Peyer's patch (tissue), 4 donors: Measurements from ENCODE around the gene CENPO. TPM values are rescaled to one million over a fixed set of nuclear protein-coding genes. Genes with fewer than 3 reads are reported as not detected.

Experiments used
- DNase-seq, 3 donors: peaks; one replicate each; pipeline ENCODE4 v3.0.0-alpha.2; 2017 to 2019
- H3K27ac ChIP-seq, 4 donors: fragments of 200-600 bp; sonication (generic); one replicate each; pipeline ENCODE4 v1.5.1; 2016 to 2019
- H3K27me3 ChIP-seq, 2 donors: fragments of 200-600 bp; sonication (generic); one replicate each; pipeline ENCODE4 v1.5.1; 2019
- H3K36me3 ChIP-seq, 3 donors: fragments of 200-600 bp; sonication (generic); one replicate each; pipeline ENCODE4 v1.5.1; 2016 to 2019
- H3K4me1 ChIP-seq, 4 donors: fragments of 200-600 bp; sonication (generic); one replicate each; pipeline ENCODE4 v1.5.1; 2016 to 2019
- H3K4me3 ChIP-seq, 4 donors: fragments of 200-600 bp; sonication (generic); 1 replicate in 3 of 4; 2 replicates in 1 of 4; pipeline ENCODE4 v1.5.1; 2016 to 2019; ENCODE audit warnings: mild to moderate bottlenecking in 1 of 4
- H3K9me3 ChIP-seq, 4 donors: fragments of 200-600 bp; sonication (generic); one replicate each; pipeline ENCODE4 v1.5.1; 2016 to 2019; ENCODE audit warnings: mild to moderate bottlenecking in 1 of 4
- POLR2A ChIP-seq, 2 donors: fragments of 450-650 bp; IDR thresholded peaks; one replicate each; pipeline ENCODE4 v1.5.1; 2017; ENCODE audit warnings: antibody characterized with exemption in 2 of 2, mild to moderate bottlenecking in 2 of 2, moderate library complexity in 2 of 2
- total RNA-seq, 4 donors: library from RNA; depleted of rRNA; stranded (reverse); fragments of >200 nt; gene quantifications; one replicate each; pipeline ENCODE4 v1.1.0, GENCODE V29; 2016
- TF ChIP-seq, protein P1 (sequence below), 6 experiments: fragments of 450-650 bp in 4 of 6; fragments of 200-600 bp in 2 of 6; sonication (generic) in 1 of 6; IDR thresholded peaks; one replicate each; pipeline ENCODE4 v1.5.1; 2017 to 2019; ENCODE audit warnings: antibody characterized with exemption in 6 of 6, mild to moderate bottlenecking in 3 of 6, moderate library complexity in 1 of 6

CENPO gene
- total RNA-seq, 4 donors from 2014 or later = 8.5 to 10.7 (median 10.0) TPM

DNA sequence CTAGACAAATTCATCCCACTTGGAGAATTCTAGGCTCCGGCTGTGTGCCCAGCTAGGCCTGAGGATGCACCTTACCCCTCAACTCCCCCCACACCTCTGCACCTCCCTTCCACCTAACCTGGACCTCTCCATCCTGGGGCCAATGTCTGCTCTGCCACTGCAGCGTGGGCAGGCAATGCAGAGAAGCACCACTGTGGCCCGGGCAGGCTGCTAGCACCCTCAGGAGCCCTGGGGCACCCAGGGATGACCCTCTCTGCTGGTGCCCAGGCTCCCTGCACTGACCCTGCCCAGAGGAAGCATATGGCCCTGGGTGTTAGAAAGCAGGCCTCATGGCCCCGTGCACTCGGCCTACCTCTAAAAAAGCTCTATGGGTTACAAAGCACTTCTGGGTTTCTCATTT is 77.2 kb downstream of the CENPO start:
- Histone ChIP-seq H3K27me3 (no peaks in the 10 kb centered on the region), H3K27ac (no peak overlapping the region), H3K4me3 (no peak overlapping the region), H3K36me3 (no peaks in the 10 kb centered on the region), H3K9me3 (no peaks in the 10 kb centered on the region), H3K4me1 (no peaks in the 10 kb centered on the region)
- DNase-seq = peak in 1 of 3 donors; percentile 34
- TF ChIP-seq, protein P1, sequence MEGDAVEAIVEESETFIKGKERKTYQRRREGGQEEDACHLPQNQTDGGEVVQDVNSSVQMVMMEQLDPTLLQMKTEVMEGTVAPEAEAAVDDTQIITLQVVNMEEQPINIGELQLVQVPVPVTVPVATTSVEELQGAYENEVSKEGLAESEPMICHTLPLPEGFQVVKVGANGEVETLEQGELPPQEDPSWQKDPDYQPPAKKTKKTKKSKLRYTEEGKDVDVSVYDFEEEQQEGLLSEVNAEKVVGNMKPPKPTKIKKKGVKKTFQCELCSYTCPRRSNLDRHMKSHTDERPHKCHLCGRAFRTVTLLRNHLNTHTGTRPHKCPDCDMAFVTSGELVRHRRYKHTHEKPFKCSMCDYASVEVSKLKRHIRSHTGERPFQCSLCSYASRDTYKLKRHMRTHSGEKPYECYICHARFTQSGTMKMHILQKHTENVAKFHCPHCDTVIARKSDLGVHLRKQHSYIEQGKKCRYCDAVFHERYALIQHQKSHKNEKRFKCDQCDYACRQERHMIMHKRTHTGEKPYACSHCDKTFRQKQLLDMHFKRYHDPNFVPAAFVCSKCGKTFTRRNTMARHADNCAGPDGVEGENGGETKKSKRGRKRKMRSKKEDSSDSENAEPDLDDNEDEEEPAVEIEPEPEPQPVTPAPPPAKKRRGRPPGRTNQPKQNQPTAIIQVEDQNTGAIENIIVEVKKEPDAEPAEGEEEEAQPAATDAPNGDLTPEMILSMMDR (IDR thresholded peaks at IDR 0.05) = no peak
- TF ChIP-seq POLR2A (IDR thresholded peaks at IDR 0.05) = no peak

DNA sequence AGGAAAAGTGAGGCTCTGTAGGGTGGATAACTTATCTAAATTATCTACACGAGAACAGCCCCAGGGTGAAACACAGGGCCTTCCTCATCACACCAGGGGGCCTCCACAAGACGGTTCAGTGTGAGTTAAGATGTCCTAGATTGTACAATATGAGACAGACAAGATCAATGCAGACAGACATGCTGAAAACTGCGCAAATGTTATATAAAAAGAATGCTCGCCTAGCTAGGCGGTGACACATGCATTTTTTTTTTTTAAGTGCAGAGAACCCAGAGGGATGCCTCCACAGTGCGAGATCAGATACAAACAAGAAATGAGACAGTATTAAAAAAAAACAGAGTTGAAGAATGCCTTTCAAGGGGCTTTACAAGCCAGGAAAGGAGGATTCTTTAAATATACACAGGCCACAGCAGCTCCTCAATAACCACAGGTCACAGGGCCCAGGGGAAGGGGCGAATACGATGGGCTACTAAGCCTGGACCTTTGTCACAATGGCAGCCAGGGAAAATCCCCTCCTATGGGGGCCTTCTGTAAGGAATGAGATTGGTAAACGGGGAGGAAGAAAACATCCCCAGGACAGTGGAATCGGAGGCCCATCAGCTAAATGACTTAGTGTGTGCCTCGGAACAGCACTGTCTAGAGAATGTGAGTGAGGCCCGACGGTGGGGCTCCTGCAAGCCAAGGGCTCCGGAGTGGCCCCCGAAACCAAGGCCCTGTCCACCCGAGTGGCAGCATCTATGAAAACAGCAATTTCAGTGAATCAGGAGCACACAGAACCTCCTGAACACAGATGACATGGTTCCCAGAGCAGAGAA is 77.9 kb downstream of the CENPO start:
- H3K27ac ChIP-seq = peak overlapping the region in 2 of 4 donors; percentile 65
- TF ChIP-seq, protein P1 (IDR thresholded peaks at IDR 0.05) = no peak
- no peak for TF ChIP-seq POLR2A (IDR thresholded peaks at IDR 0.05)
- DNase-seq = peak in 1 of 3 donors; percentile 27

GRCh38 chr2:24871852-24872333 is 78.7 kb downstream of the CENPO start:
- Histone ChIP-seq H3K36me3 (no peaks in the 10 kb centered on the region), H3K4me1 (no peaks in the 10 kb centered on the region), H3K4me3 (no peak overlapping the region), H3K27me3 (no peaks in the 10 kb centered on the region), H3K27ac (peak overlapping the region in 2 of 4 donors; percentile 65), H3K9me3 (no peaks in the 10 kb centered on the region)
- TF ChIP-seq POLR2A (IDR thresholded peaks at IDR 0.05) = no peak
- TF ChIP-seq, protein P1 (IDR thresholded peaks at IDR 0.05) = no peak
- peak in 1 of 3 donors; percentile 43 for DNase-seq

More for the DNA sequence above, 77.9 kb downstream of the CENPO start:
- Histone ChIP-seq H3K4me3 (no peak overlapping the region), H3K36me3 (no peaks in the 10 kb centered on the region), H3K27me3 (no peaks in the 10 kb centered on the region), H3K9me3 (no peaks in the 10 kb centered on the region), H3K4me1 (no peaks in the 10 kb centered on the region)

Other genes with a start within 250 kb of the CENPO start
- gene PTRHD1, start within 50 bp of the CENPO start, total RNA-seq = 10 to 100 TPM; 19.9 to 38.7 (median 21.2) TPM
- gene ADCY3, start 126.8 kb downstream of the CENPO start, total RNA-seq = 100 to 1,000 TPM in 1 of 4 donors, 10 to 100 TPM in 3; 23.6 to 195 (median 56.4) TPM
- gene DNAJC27, start 178.5 kb downstream of the CENPO start, total RNA-seq = 10 to 100 TPM in 1 of 4 donors, 1 to 10 TPM in 3; 2.7 to 12.4 (median 7.8) TPM
- 1 to 10 TPM in 1 of 4 donors, under 1 TPM in 3; 0.40 to 1.2 (median 0.65) TPM for gene EFR3B, start 248.7 kb downstream of the CENPO start, total RNA-seq